Measurements from ENCODE around the gene ORC6.

DNA sequence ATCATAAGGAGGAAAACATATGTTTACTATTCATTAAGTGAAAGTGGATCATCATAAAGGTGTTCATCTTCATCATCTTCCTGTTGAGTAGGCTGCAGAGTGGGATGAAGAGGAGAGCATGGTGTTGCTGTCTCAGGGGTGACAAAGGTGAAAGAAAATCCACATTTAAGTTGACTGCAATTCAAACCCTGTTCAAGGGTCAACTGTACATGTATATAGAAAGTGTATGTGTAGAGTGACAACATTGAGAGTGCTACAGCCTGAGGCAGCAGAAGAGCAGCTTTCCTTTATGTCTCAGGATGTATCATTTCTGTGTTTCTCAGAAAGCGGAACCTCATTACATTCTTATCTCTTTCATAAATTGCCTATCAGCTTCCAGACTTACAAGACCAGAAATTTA lies 17.2 kb downstream of the ORC6 start:
- TF ChIP-seq CTCF (IDR thresholded peaks at IDR 0.05; ENCODE audit: low read length) (no peak), EZH2 (optimal IDR thresholded peaks at IDR 0.05; ENCODE audit: low read depth, low read length) (no peak), EZH2phosphoT487 (IDR thresholded peaks at IDR 0.05; ENCODE audit: low read length) (no peak)

Measured in MM.1S (cell line).